OCI-LY7 (cell line): Measurements from ENCODE around the gene PDHX. TPM values are rescaled to one million over a fixed set of nuclear protein-coding genes. Genes with fewer than 3 reads are reported as not detected.

Experiments
- BruUV-seq: library from RNA; stranded (reverse); fragments of 400-500 nt; replicated peaks from 2 replicates; lab custom pipeline; 2021; lab: Mats Ljungman, UMichigan
- CTCF ChIA-PET: fragments of 300-600 bp; sonication (Branson Sonifier 250); formaldehyde crosslinking; loops from one replicate; lab custom pipeline; 2022; ENCODE audit warnings: antibody characterized with exemption; ENCODE audit not compliant: unreplicated experiment; lab: Charles Lee
- POLR2A ChIA-PET: fragments of 300-600 bp; sonication (Branson Sonifier 250); formaldehyde crosslinking; loops from one replicate; lab custom pipeline; 2022; ENCODE audit warnings: antibody characterized with exemption; lab: Charles Lee
- DNase-seq: peaks from one replicate; pipeline ENCODE4 v3.0.0-alpha.2; 2015; ENCODE audit warnings: low spot score
- H2AFZ ChIP-seq: fragments of 200-600 bp; sonication (generic), shearing (Covaris generic); 2 replicates; pipeline ENCODE4 v1.6.1; 2014; ENCODE audit warnings: mild to moderate bottlenecking, antibody characterized with exemption, low read length, moderate library complexity
- H3K27ac ChIP-seq: fragments of 200-600 bp; sonication (generic); 2 replicates; pipeline ENCODE4 v1.5.1; 2014; ENCODE audit warnings: mixed run types, low read depth, mild to moderate bottlenecking, moderate library complexity, low read length, inconsistent platforms; ENCODE audit not compliant: poor library complexity, severe bottlenecking
- H3K36me3 ChIP-seq: fragments of 200-600 bp; sonication (generic); 2 replicates; pipeline ENCODE4 v1.6.1; 2014; ENCODE audit warnings: mild to moderate bottlenecking, antibody characterized with exemption, low read length, moderate library complexity, mixed read lengths; ENCODE audit not compliant: insufficient read depth
- H3K4me1 ChIP-seq: fragments of 200-600 bp; sonication (generic); 2 replicates; pipeline ENCODE4 v1.5.1; 2014; ENCODE audit warnings: mild to moderate bottlenecking, low read length; ENCODE audit not compliant: insufficient read depth, poor library complexity, severe bottlenecking
- H3K4me2 ChIP-seq: fragments of 200-600 bp; sonication (generic); 2 replicates; pipeline ENCODE4 v1.6.1; 2014; ENCODE audit warnings: mild to moderate bottlenecking, low read length
- H3K4me3 ChIP-seq: fragments of 200-600 bp; sonication (generic); 2 replicates; pipeline ENCODE4 v1.5.1; 2014; ENCODE audit warnings: mild to moderate bottlenecking, low read depth, low read length; ENCODE audit not compliant: poor library complexity, severe bottlenecking
- H3K79me2 ChIP-seq: fragments of 200-600 bp; sonication (generic); 2 replicates; pipeline ENCODE4 v1.6.1; 2016; ENCODE audit warnings: low read depth, mild to moderate bottlenecking, low read length, moderate library complexity, mixed read lengths; ENCODE audit not compliant: insufficient read depth
- H3K9me2 ChIP-seq: fragments of 200-600 bp; sonication (generic); 2 replicates; pipeline ENCODE4 v1.6.1; 2016; ENCODE audit warnings: mild to moderate bottlenecking, low read length, mixed read lengths; ENCODE audit not compliant: insufficient read depth
- H3K9me3 ChIP-seq: fragments of 200-600 bp; sonication (generic); 2 replicates; pipeline ENCODE4 v1.6.1; 2014; ENCODE audit warnings: mild to moderate bottlenecking, mixed run types, low read length, mixed read lengths
- H4K20me1 ChIP-seq: fragments of 200-600 bp; sonication (generic); 2 replicates; pipeline ENCODE4 v1.6.1; 2014; ENCODE audit warnings: mild to moderate bottlenecking, antibody characterized with exemption, low read length, moderate library complexity, mixed read lengths; ENCODE audit not compliant: insufficient read depth
- EZH2phosphoT487 ChIP-seq: fragments of 200-600 bp; sonication (generic); IDR thresholded peaks from 2 replicates; pipeline ENCODE4 v1.6.1; 2018; ENCODE audit warnings: low read depth, borderline replicate concordance, mild to moderate bottlenecking, mixed run types, antibody characterized with exemption, low read length, moderate library complexity, mixed read lengths
- intact Hi-C: fragments of 100-400 bp; cut with micrococcal nuclease; formaldehyde crosslinking; loops from one replicate; pipeline ENCODE4 v1.10.0; 2022; ENCODE audit not compliant: unreplicated experiment
- total RNA-seq, 2 experiments: library from RNA; depleted of rRNA in 1 of 2; stranded (reverse); fragments of >200 nt in 1 of 2; shearing (Covaris generic) in 1 of 2; gene quantifications; 2 replicates each; pipeline ENCODE4 v1.2.3, GENCODE V29; 2014 to 2022
- TF ChIP-seq, protein P1 (sequence below): fragments of 200-600 bp; sonication (generic); conservative IDR thresholded peaks from 2 replicates; pipeline ENCODE4 v1.5.1; 2014; ENCODE audit warnings: mild to moderate bottlenecking, antibody characterized with exemption, low read length, moderate library complexity, mixed read lengths

Gene PDHX
- total RNA-seq, 2 experiments from 2014 or later = 18.0 to 50.9 TPM

DNA sequence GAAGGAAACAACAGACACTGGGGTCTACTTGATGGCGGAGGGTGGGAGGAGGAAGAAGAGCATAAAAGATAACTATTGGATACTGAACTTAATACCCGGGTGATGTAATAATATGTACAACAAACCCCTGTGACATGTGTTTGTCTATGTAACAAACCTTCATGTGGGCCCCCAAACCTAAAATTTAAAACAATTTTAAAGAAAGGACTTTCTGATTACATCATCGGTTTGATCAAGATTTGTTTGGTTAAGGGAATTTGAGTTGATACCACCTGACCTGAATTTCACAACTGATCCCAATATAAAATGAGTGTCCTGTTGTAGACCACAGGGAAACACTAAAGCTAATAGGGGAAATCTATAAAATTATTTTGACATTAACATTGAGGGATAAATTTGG lies 34.5 kb upstream of the PDHX start:
- BruUV-seq = no TSS peak
- H2AFZ ChIP-seq = no peak overlapping the region
- ChIA-PET POLR2A (interaction anchor here (0.7 kb wide), 1 partner anchor 644 kb away, joined by 4 read pairs; no protein-coding TSS in a partner anchor), CTCF (no interaction called here)
- no peaks in the 10 kb centered on the region for H3K9me2 ChIP-seq
- no peaks in the 10 kb centered on the region for H3K79me2 ChIP-seq
- peaks cover 30% of the 10 kb centered on the region for H3K36me3 ChIP-seq
- no peaks in the 10 kb centered on the region for H3K9me3 ChIP-seq
- TF ChIP-seq EZH2phosphoT487 = no peak
- TF ChIP-seq, protein P1, sequence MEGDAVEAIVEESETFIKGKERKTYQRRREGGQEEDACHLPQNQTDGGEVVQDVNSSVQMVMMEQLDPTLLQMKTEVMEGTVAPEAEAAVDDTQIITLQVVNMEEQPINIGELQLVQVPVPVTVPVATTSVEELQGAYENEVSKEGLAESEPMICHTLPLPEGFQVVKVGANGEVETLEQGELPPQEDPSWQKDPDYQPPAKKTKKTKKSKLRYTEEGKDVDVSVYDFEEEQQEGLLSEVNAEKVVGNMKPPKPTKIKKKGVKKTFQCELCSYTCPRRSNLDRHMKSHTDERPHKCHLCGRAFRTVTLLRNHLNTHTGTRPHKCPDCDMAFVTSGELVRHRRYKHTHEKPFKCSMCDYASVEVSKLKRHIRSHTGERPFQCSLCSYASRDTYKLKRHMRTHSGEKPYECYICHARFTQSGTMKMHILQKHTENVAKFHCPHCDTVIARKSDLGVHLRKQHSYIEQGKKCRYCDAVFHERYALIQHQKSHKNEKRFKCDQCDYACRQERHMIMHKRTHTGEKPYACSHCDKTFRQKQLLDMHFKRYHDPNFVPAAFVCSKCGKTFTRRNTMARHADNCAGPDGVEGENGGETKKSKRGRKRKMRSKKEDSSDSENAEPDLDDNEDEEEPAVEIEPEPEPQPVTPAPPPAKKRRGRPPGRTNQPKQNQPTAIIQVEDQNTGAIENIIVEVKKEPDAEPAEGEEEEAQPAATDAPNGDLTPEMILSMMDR = no peak
- no peak overlapping the region for H3K4me3 ChIP-seq
- H4K20me1 ChIP-seq = no peaks in the 10 kb centered on the region
- no peak overlapping the region for H3K27ac ChIP-seq
- no peaks in the 10 kb centered on the region for H3K4me1 ChIP-seq
- intact Hi-C loops = loop anchor here (10.0 kb wide), 1 partner anchor 297 kb away; no protein-coding TSS in a partner anchor
- DNase-seq = no peak
- H3K4me2 ChIP-seq = no peak overlapping the region

DNA sequence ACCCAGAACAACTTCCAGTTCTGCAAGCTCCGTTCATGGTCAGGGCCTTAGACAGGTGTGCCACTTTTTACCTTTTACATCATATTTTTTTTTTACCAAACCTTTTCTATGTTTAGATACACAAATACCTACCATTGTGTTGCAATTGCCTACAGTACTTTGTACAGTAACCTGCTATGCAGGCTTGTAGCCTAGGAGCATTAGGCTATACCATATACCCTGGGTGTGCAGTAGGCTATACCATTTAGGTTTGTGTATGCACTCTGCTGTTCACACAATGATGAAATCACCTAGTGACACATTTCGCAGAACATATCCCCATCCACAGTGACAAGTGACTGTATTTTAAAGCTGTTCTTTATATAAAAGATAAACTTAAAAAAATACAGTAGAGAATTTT lies 29.8 kb upstream of the PDHX start:
- Histone ChIP-seq H2AFZ (no peak overlapping the region), H4K20me1 (no peaks in the 10 kb centered on the region), H3K27ac (no peak overlapping the region), H3K4me2 (no peak overlapping the region), H3K4me1 (no peaks in the 10 kb centered on the region), H3K4me3 (no peak overlapping the region), H3K79me2 (no peaks in the 10 kb centered on the region), H3K36me3 (peaks cover 39% of the 10 kb centered on the region), H3K9me2 (no peaks in the 10 kb centered on the region), H3K9me3 (no peaks in the 10 kb centered on the region)
- POLR2A ChIA-PET = interaction anchor here (0.6 to 0.7 kb wide), 3 partner anchors 11 to 85 kb away, joined by 3 to 4 read pairs (median 3); no protein-coding TSS in a partner anchor
- intact Hi-C loops = loop anchor here (10.0 kb wide), 1 partner anchor 302 kb away; no protein-coding TSS in a partner anchor
- no peak for DNase-seq
- no TSS peak for BruUV-seq
- CTCF ChIA-PET = no interaction called here
- TF ChIP-seq, protein P1 = no peak
- no peak for TF ChIP-seq EZH2phosphoT487

DNA sequence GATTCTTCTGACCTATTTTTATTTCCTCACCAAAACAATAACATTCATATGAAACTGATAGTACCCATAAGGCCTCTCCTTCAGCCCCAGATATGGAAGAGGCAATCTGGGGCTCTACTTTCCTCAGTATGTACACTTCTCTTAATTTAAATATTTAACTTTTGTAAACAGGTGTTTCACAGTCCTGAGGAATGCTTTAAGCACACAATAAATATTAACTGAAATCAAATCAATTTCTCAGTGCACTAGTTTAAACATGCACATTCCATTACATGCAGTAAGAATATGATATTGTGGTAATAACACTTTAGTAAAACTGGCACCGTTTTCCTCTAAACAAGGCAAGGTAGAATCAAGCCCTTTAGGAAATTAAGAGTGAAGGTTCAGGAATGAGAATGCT lies 29.2 kb upstream of the PDHX start:
- H4K20me1 ChIP-seq = no peaks in the 10 kb centered on the region
- H3K36me3 ChIP-seq = peaks cover 33% of the 10 kb centered on the region
- DNase-seq = no peak
- H3K4me3 ChIP-seq = no peak overlapping the region
- H3K9me2 ChIP-seq = no peaks in the 10 kb centered on the region
- TF ChIP-seq, protein P1 = no peak
- no peak for TF ChIP-seq EZH2phosphoT487
- CTCF ChIA-PET = no interaction called here
- H3K79me2 ChIP-seq = no peaks in the 10 kb centered on the region
- no peaks in the 10 kb centered on the region for H3K4me1 ChIP-seq
- intact Hi-C loops = loop anchor here (10.0 kb wide), 1 partner anchor 302 kb away; no protein-coding TSS in a partner anchor
- H3K9me3 ChIP-seq = no peaks in the 10 kb centered on the region
- no TSS peak for BruUV-seq
- H3K27ac ChIP-seq = no peak overlapping the region
- POLR2A ChIA-PET = no interaction called here
- no peak overlapping the region for H3K4me2 ChIP-seq
- H2AFZ ChIP-seq = no peak overlapping the region
